ENCODE measurements around the gene RNF103. TPM values are rescaled to one million over a fixed set of nuclear protein-coding genes. Genes with fewer than 3 reads are reported as not detected.

The RNF103 gene
- total RNA-seq, 1 experiment from 2014 or later, result 4.6 TPM

GRCh38 chr2:86634352-86634751, 10.7 kb upstream of the RNF103 start:
- DNase-seq, result no peak
- no peak overlapping the region for H3K4me3 ChIP-seq (ENCODE audit: insufficient read depth, low read depth, low read length)

DNA sequence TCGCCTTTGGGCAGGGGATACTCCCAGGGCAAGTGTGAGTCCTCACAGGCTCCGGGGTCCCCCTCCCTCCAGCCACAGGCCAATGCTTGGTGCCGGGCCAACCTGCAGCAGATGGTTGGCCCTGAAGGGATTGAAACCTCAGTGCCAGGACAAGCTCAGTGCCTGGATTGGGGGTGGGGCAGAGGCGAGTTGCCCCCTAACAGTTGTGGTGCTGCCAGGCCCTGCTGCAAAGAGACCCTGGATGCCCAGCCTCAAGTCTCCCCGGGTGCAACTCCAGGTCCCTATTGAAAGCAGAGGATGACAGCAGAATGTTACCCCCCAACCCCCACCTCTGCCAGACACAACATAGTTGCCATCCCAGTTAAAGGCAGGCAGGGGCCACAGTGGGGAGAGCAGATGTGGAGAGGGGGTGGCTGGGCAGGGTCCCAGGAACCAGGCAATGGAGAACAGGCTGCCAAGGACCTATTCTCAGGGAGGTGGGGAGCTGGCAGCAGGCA, 9.5 kb upstream of the RNF103 start:
- no peak overlapping the region for H3K4me3 ChIP-seq (ENCODE audit: insufficient read depth, low read depth, low read length)
- no peak for DNase-seq
- no peaks in the 10 kb centered on the region for H3K36me3 ChIP-seq (replicated peaks; ENCODE audit: control insufficient read depth, insufficient read depth, low read length)
- H3K27me3 ChIP-seq (ENCODE audit: control insufficient read depth, insufficient read depth, low read length), result no peaks in the 10 kb centered on the region

More at GRCh38 chr2:86634352-86634751, 10.7 kb upstream of the RNF103 start:
- Histone ChIP-seq H3K36me3 (replicated peaks; ENCODE audit: control insufficient read depth, insufficient read depth, low read length) (no peaks in the 10 kb centered on the region), H3K27me3 (ENCODE audit: control insufficient read depth, insufficient read depth, low read length) (no peaks in the 10 kb centered on the region)

GRCh38 chr2:86632672-86633071, 9.0 kb upstream of the RNF103 start:
- Histone ChIP-seq H3K36me3 (replicated peaks; ENCODE audit: control insufficient read depth, insufficient read depth, low read length) (no peaks in the 10 kb centered on the region), H3K4me3 (ENCODE audit: insufficient read depth, low read depth, low read length) (no peak overlapping the region), H3K27me3 (ENCODE audit: control insufficient read depth, insufficient read depth, low read length) (no peaks in the 10 kb centered on the region)
- DNase-seq, result no peak

DNA sequence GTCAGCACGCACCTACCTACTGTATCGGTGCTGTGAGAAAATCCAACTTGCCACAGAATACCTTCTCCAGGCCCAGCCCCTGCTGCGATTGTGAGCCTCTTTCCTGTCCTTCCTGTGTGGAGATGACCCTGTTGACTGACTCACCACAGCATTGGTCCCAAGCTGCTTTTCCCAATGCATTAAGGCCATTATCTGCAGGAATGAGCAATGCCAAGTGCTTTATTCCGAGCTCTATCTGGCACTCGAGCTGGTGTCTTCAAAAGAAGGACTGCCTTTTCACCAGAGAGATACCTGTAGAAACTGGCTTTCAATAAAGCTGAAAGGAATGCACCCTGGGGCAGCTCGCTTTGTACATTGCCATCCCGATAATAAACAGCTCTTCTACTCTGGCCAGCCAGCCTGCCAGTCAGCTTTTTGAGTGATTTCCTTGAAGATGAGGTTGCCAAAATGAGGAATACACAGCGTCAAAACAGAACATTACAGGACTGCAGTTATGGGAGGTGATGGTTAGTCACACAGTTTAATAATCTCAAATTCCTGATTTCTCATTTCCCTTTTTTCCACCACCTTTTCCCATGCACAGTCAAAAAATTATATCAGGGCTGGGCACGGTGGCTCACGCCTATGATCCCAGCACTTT, 8.3 kb upstream of the RNF103 start:
- H3K4me3 ChIP-seq (ENCODE audit: insufficient read depth, low read depth, low read length), result no peak overlapping the region
- DNase-seq, result no peak
- no peaks in the 10 kb centered on the region for H3K36me3 ChIP-seq (replicated peaks; ENCODE audit: control insufficient read depth, insufficient read depth, low read length)
- no peaks in the 10 kb centered on the region for H3K27me3 ChIP-seq (ENCODE audit: control insufficient read depth, insufficient read depth, low read length)

- DNase-seq, result no peak
- Histone ChIP-seq H3K4me3 (ENCODE audit: insufficient read depth, low read depth, low read length) (no peak overlapping the region), H3K36me3 (replicated peaks; ENCODE audit: control insufficient read depth, insufficient read depth, low read length) (no peaks in the 10 kb centered on the region), H3K27me3 (ENCODE audit: control insufficient read depth, insufficient read depth, low read length) (no peaks in the 10 kb centered on the region)
Observed at GRCh38 chr2:86628091-86628522, 4.4 kb upstream of the RNF103 start.

- Histone ChIP-seq H3K36me3 (replicated peaks; ENCODE audit: control insufficient read depth, insufficient read depth, low read length) (no peaks in the 10 kb centered on the region), H3K27me3 (ENCODE audit: control insufficient read depth, insufficient read depth, low read length) (0 out of 2 replicates have a peak, but pooled peaks cover 1% of the 10 kb centered on the region), H3K4me3 (ENCODE audit: insufficient read depth, low read depth, low read length) (no peak overlapping the region)
- no peak for DNase-seq
Observed at GRCh38 chr2:86627550-86627949, 3.9 kb upstream of the RNF103 start.

DNA sequence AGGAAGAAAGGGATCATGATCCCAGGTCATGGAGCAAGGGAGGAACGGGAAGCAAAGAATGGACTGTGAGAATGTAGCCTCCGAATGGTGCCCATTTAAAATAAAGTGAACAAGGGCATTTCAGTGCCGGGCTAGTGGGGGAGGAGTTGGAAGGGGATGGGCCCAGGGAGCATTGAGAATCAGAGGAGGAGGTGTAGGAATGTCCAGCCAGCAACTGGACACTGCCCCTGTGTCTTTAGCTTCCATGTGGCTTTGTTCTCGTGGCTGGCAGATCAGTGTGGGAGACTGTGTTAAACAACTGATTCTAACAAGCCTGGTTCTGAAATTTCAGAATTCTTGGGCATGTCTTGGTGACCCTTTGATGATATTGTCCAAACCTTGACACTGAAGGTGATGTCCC, 1.4 kb upstream of the RNF103 start:
- H3K4me3 ChIP-seq (ENCODE audit: insufficient read depth, low read depth, low read length), result no peak overlapping the region
- DNase-seq, result no peak
- peaks cover 6% of the 10 kb centered on the region; the same call in 1 of the 2 replicates for H3K27me3 ChIP-seq (ENCODE audit: control insufficient read depth, insufficient read depth, low read length)
- no peaks in the 10 kb centered on the region for H3K36me3 ChIP-seq (replicated peaks; ENCODE audit: control insufficient read depth, insufficient read depth, low read length)

DNA sequence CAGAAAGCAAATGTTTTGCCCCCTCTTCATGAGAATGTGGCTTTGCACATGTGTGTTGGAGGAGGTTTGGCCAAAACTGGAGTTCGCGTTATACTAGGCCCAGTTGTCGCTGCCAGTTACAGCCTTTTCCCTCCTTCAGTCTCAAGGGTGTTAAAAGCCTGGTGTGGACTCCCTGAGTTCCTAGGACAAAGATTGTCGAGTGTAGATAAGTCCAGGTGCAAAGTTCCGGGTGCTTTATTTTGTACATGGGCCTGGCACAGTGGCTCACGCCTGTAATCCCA, 542 bp upstream of the RNF103 start:
- peaks cover 6% of the 10 kb centered on the region; the same call in 1 of the 2 replicates for H3K27me3 ChIP-seq (ENCODE audit: control insufficient read depth, insufficient read depth, low read length)
- no peak for DNase-seq
- H3K36me3 ChIP-seq (replicated peaks; ENCODE audit: control insufficient read depth, insufficient read depth, low read length), result no peaks in the 10 kb centered on the region
- no peak overlapping the region for H3K4me3 ChIP-seq (ENCODE audit: insufficient read depth, low read depth, low read length)

GRCh38 chr2:86623043-86623493, 597 bp downstream of the RNF103 start:
- Histone ChIP-seq H3K36me3 (replicated peaks; ENCODE audit: control insufficient read depth, insufficient read depth, low read length) (no peaks in the 10 kb centered on the region), H3K4me3 (ENCODE audit: insufficient read depth, low read depth, low read length) (peak overlapping the region; percentile 71), H3K27me3 (ENCODE audit: control insufficient read depth, insufficient read depth, low read length) (peaks cover 6% of the 10 kb centered on the region; the same call in 1 of the 2 replicates)
- no peak for DNase-seq

- peak; percentile 50 for DNase-seq
- peaks cover 6% of the 10 kb centered on the region; the same call in 1 of the 2 replicates for H3K27me3 ChIP-seq (ENCODE audit: control insufficient read depth, insufficient read depth, low read length)
- no peaks in the 10 kb centered on the region for H3K36me3 ChIP-seq (replicated peaks; ENCODE audit: control insufficient read depth, insufficient read depth, low read length)
- H3K4me3 ChIP-seq (ENCODE audit: insufficient read depth, low read depth, low read length), result peak overlapping the region; percentile 71
Observed at GRCh38 chr2:86622519-86623042, 1.1 kb downstream of the RNF103 start.

DNA sequence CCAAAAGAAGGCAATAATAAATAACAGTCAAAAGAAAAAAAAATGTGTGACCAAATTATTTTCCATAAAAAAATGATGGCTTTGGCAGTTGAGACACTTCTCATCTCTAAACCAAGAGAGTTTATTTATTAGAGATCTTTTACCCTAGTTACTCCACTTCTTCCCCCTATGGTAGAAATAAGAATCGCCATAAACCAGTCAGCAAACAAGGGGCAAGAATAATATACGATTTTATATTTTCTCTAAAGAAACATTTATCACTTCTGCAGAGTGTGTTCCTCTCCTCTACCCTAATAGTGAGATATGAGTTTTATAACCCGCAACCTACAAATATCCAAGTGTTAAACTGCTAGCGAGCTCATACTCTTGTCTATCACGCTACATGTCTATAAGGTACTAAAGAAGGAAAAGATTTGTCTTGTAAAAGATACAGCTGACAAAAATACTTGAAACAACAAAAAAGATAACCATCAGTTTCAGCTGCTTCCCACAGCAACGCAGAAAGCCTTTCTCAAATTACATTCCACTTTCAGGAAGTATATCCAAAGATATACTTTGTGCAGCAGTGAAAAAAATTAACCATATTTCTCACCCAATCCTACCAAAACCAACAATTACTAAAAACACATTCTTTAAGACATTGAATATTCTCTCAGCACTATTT, 2.3 kb downstream of the RNF103 start:
- H3K27me3 ChIP-seq (ENCODE audit: control insufficient read depth, insufficient read depth, low read length), result peaks cover 6% of the 10 kb centered on the region; the same call in 1 of the 2 replicates
- no peaks in the 10 kb centered on the region for H3K36me3 ChIP-seq (replicated peaks; ENCODE audit: control insufficient read depth, insufficient read depth, low read length)
- DNase-seq, result no peak
- H3K4me3 ChIP-seq (ENCODE audit: insufficient read depth, low read depth, low read length), result no peak overlapping the region

DNA sequence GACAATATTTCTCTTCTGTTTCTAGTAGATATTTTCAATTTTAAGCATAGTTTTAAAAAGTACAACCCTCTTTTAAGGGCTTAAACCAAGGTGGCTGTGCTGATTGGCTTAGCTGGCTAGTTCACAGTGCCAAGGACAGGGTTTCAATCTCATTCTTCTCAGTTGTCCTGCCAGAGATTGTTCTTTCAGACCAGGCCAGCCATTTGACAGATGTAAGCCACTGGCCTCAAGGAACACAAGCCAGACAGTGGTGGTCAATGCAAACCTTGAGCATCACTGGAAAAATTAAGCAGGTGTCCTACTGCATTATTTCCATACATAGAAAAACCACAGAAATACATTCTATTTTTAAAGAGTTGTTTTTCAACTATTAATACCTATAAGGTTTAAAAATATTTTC, 5.9 kb downstream of the RNF103 start:
- no peak for DNase-seq
- Histone ChIP-seq H3K36me3 (replicated peaks; ENCODE audit: control insufficient read depth, insufficient read depth, low read length) (no peaks in the 10 kb centered on the region), H3K27me3 (ENCODE audit: control insufficient read depth, insufficient read depth, low read length) (peaks cover 6% of the 10 kb centered on the region; the same call in 1 of the 2 replicates)

GRCh38 chr2:86617153-86617552, 6.5 kb downstream of the RNF103 start:
- Histone ChIP-seq H3K27me3 (ENCODE audit: control insufficient read depth, insufficient read depth, low read length) (peaks cover 2% of the 10 kb centered on the region; the same call in 1 of the 2 replicates), H3K36me3 (replicated peaks; ENCODE audit: control insufficient read depth, insufficient read depth, low read length) (no peaks in the 10 kb centered on the region), H3K4me3 (ENCODE audit: insufficient read depth, low read depth, low read length) (no peak overlapping the region)
- no peak for DNase-seq

More for the DNA sequence above, 5.9 kb downstream of the RNF103 start:
- H3K4me3 ChIP-seq (ENCODE audit: insufficient read depth, low read depth, low read length), result no peak overlapping the region

DNA sequence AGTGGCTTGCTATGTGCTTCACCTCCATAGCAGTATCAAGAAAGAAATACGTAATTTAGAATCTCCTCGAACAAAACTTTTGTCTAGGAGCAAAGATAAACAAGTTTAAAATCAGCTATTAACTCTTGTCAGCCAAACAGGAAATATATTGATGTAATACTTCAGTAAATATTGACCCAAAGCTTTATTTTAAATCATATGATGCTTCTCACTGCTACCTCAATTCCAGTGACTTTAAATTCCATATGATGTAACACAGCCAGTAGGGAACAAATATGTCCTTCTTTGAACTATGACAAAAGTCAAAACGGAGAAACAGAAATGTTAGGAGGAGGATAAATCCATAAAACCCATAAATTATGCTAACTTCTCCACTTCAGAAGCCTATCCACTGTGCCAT, 7.2 kb downstream of the RNF103 start:
- no peaks in the 10 kb centered on the region for H3K36me3 ChIP-seq (replicated peaks; ENCODE audit: control insufficient read depth, insufficient read depth, low read length)
- DNase-seq, result no peak
- no peak overlapping the region for H3K4me3 ChIP-seq (ENCODE audit: insufficient read depth, low read depth, low read length)
- H3K27me3 ChIP-seq (ENCODE audit: control insufficient read depth, insufficient read depth, low read length), result no peaks in the 10 kb centered on the region

- DNase-seq, result no peak
- no peaks in the 10 kb centered on the region for H3K27me3 ChIP-seq (ENCODE audit: control insufficient read depth, insufficient read depth, low read length)
- no peak overlapping the region for H3K4me3 ChIP-seq (ENCODE audit: insufficient read depth, low read depth, low read length)
- H3K36me3 ChIP-seq (replicated peaks; ENCODE audit: control insufficient read depth, insufficient read depth, low read length), result 0 out of 2 replicates have a peak, but pooled peaks cover 1% of the 10 kb centered on the region
Observed at GRCh38 chr2:86615596-86615995, 8.1 kb downstream of the RNF103 start.

Measured in H7 (cell line).